ENCODE measurements around the gene UBASH3B.

The UBASH3B gene

DNA sequence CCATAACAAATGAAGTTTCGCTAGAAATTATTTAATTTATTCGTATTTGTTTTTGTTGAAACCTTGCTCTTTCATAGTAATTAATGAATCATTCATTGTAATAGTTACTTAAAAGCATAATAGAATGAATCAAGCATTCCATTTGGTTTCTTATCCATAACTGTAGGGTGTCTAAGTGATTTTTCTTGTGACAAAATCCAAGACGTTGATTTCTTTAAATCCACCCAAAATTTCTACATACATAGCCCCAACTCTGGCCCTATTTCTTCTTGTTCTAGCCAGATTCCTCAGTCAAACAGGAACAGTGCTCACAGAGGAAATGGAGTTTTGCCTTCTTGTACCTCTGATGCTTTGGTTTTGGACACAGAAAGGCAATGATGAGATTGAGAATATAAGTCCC, 25.5 kb downstream of the UBASH3B start:
- no peak for DNase-seq

GRCh38 chr11:122681735-122682134, 26.2 kb downstream of the UBASH3B start:
- no peak for DNase-seq

GRCh38 chr11:122682464-122682863, 26.9 kb downstream of the UBASH3B start:
- no peak for DNase-seq

DNA sequence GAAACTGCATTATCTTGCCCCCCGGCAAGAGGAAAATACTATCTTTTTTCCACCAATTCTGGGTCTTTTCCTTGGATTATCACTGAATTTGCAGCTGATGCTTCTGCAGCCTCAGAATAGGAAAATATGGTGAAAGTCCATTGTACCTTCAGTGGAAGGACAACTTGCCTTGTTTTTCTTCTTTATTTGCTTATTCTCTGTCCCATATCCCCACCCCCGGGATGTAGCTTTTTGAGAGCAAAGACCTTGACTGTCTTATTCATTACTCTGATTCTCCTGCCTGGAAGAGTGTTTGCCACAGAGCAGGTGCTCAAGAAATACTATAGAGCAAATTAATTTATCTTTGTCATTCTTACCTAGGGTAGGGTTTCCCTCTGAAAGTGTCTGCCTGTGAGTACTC, 29.5 kb downstream of the UBASH3B start:
- DNase-seq: no peak

- DNase-seq: no peak
Observed at GRCh38 chr11:122686111-122686510, 30.6 kb downstream of the UBASH3B start.

DNA sequence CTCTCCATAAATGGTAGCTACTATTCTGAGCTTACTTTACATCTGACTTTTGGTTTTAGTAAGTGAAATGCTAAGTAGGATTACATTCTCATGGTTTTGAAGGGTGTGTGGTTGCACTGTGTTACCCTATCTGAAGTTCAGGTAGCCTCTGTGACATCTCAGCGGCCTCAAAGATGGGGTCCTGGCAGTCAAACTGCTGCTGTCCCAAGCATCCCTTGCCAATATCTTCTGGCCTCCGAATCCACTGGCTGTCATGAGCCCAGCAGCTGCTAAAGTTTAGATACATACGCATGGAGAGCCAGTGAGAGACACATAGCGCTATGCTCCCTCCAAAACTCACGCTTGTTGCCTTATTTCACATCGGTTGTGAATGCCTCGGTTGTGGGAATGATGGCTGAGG, 34.9 kb downstream of the UBASH3B start:
- DNase-seq: no peak

DNA sequence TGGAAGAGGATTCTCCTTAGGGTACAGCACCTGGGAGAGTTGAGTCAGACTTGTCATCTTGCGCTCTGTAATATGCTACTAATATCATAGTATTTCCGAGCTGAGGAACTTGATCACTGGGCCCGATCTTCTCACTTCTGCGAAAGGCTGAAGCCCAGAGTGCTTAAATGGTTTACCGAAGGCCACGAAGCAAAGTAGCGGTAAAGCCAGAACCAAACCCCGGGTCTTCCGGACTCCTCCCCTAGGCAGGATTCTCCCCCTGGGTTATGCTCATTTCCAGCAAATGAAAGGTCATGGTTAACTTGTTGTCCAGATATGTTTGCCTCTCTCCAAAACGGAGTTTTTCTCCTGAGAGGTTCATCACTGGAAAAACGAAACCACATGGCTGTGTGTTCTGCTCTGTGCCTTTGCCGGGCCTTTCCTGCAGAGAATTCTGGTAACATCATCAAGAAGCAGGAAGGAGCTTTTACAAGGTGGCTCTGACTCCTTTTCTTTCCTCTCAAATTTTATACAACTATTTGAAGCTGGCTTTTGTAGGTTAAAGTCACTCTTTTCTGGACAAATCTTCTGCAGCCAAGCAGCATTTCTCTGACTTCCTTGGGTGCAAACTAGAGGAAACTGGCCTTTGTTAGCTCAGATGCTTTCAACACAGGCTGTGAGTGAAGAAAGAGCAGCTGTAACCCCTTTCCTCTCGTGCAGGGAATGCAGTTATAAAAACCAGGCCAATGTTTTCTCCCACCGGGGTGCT, 35.5 kb downstream of the UBASH3B start:
- DNase-seq: no peak

DNA sequence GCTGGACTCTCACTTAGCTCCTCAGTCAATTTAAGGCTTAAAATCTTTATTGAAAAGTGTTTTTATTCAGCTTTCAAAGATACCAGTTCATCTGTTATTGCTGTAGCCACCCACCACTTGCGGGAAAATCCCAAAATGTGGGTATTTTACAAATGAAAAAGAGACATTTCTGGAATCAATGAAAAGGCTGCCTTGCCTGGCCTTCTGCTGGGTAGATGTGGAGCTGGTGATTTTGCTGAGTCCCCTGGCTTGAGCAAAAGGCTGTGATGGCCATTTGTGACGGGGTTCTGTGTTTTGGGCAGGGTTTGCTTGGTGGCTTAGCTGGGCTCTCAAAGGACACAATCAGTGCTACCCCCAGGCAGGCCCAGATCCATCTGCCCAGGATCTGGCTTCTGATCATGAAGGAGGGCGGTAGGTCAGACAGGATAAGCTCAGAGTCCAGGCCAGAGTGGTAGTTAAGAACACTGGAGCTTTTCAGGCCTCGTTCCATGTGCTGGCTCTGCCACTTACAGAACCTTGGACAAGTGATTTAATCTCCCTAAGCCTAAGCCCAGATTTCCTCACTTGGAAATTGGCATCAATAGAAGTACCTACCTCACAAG, 36.1 kb downstream of the UBASH3B start:
- no peak for DNase-seq

DNA sequence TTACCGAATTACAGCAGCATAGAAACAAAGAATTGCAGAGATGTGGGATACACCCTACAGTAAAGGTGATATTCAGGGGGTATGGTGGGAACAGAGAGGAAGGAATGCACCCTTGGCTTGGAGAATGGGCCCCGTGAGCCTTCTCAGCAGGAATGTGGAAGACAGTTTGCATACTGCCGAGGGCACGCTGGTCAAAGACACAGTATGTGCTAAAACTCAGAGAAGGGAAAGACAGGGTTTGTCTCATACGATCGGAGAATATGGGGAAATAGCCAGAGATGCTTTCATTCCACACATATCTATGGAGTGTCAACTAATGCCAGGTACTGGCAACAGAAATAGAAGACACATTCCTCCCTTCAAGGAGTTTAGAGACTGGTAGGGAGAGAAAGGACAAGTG, 36.9 kb downstream of the UBASH3B start:
- no peak for DNase-seq

- no peak for DNase-seq
Observed at GRCh38 chr11:122695076-122695615, 39.6 kb downstream of the UBASH3B start.

DNA sequence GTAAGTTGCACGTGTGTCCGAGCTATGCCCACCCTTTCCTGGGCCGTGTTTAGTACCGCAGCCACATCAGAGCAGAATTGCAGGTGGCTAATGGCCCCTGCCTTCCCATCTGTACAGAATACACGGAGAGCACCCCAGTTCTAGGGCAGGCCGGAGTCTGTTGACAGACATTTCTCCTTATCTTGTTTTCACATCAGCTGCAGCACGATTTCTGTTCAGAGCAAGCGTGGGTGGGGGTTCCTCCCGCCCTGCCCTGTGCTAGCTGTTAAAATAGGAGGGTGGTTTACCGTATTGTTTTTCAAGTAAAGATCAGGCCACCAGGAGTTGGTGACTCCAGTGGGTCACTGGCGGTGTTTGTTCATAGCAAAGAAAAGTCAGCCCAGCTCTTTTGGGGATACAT, 41.1 kb downstream of the UBASH3B start:
- peak; percentile 64 for DNase-seq

GRCh38 chr11:122697636-122698167, 42.2 kb downstream of the UBASH3B start:
- DNase-seq: no peak

DNA sequence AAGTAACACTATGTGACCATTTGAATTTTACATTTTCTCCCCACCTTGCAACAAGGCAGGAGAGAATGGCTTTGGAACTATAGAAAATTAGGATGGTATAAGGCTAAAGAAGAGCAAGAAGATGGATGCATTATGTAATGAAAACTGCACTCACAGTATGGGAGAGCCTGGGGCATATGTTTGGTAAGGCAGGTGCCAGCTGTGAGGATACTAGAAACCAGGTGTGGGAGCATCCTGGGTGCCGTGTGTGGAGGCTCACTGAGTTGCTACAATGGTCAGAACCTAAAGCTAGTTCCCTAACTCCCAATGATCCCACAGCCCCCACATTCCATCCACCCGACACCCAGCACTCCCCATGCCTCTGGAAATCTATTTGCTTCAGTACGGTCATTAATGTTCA, 42.9 kb downstream of the UBASH3B start:
- no peak for DNase-seq

DNA sequence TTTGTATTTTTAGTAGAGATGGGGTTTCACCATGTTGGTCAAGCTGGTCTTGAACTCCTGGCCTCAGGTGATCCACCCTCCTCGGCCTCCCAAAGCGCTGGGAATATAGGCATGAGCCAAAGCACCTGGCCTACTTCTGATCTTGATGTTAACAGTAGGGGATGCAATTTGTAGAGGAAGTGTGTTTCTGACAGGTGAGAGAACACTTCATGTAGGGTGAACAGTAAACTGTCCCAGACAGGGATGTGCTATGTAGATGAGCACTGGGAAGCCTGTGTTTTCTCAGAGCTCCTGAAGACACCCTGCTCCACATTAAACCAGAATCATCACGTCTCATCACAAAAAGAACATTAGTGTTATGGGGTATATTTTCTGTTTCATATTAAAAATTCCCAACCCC, 45.1 kb downstream of the UBASH3B start:
- no peak for DNase-seq

DNA sequence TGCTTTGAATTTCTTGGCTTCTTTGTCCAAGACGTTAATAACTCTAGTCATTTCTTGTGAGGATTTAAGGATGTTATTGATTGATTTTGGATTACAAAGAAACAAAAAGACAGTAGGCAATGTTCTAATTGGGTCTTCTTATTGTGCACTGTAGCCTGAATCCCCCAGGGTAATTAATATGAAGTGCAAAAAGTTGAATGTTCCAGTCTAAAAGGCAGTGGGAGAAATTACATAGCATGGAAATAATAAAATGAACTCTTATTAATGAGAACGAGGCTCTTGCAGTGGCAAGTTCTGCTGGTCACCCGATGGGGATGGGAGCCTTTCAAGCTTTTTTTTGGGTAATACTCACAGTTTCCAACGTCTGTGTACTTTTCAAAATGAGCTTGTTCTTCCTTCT, 45.6 kb downstream of the UBASH3B start:
- DNase-seq: no peak

- no peak for DNase-seq
Observed at GRCh38 chr11:122703541-122704272, 48.2 kb downstream of the UBASH3B start.

GRCh38 chr11:122705396-122705795, 49.9 kb downstream of the UBASH3B start:
- DNase-seq: no peak

DNA sequence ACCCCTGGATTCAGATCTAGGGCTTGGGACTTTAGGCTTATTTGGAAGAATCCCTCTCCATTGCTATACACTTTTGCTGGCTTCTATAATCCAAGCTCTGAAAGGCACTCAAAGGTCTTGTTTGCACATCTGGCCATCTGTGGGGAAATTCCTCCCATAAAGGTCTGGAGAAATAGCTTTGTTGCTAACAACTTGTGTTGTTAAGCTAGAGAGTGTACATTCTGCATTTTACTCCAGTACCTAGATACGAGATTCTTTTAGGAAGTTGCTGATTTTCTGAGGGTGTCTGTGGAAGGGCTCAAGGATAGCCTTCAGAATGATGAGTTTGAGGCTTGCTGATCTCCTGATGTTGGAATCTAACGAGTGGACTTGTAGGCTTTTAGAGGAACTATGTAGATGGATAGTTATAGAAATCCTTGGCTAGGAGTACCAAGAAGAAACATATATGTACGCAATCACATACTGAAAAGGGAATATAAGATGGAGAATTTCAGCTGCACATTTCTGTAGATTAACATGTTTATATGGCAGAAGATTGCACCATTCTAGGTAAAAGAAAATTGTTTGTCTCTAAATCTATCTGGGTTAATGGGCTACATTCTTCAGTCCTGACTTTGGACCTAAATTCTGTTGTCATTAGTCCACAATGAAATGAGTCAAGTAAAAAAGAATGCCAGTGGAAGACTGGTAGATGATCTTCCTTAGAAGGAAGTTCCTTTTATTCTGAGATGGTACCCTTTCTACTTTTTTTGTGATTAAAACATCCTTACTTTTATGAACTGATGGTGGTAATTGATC, 51.0 kb downstream of the UBASH3B start:
- DNase-seq: no peak

DNA sequence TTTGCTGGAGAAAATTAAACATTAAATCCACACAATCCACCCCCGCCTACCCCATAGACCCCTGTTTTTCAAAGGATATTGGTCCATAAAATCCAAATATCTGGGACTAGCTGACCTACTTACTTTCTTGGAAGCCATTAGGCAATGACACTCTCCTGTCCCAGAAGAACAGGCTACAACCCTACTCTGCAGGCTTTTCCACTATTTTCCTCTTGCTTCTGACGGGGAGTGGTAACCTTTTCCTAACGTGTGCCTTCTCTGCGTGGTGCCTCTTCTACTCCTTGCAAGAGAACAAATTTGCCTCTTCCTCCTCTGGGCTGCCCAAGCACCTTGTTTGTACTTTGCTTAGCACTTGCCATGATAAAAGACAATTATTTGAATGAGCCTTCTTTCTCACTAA, 51.6 kb downstream of the UBASH3B start:
- DNase-seq: no peak

DNA sequence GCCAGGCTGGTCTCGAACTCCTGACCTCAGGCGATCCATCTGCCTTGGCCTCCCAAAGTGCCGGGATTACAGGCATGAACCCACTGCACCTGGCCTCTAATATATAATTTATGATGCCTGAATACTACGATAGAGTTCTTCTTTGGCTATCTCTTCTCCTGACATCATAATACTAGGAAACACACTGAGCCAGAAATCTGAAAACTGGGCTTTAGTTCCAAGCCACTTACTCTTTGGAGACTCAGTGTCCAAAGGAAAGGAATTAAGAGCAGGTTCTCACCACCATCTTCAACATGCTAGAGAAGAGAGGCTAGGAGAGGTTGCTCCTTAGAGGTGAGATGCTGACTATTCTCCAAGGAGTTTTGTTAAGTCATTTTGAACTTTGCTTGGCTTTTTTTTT, 52.4 kb downstream of the UBASH3B start:
- no peak for DNase-seq

GRCh38 chr11:122709039-122709760, 53.7 kb downstream of the UBASH3B start:
- DNase-seq: no peak

DNA sequence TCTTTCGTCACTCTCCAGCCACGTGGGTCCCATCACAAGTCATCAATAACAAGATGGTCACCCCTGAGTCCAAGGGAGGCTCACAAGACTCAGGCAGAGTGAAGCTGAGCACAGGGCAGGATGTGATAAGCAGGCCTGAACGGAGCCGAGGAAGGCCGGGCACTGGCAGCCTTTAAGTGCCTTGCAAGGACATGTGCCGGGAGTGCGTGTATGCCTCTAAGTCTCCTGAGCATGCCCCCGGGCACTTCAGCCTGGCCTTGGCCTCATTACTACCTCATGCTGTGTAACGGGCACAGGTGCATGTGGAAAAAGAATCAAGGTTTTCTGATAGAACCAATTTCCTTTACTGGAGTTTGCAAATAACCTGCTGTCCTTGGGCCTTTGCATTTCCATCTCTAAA, 55.8 kb downstream of the UBASH3B start:
- no peak for DNase-seq

Measured in activated CD4-positive, CD25-positive, alpha-beta regulatory T cell treated with anti-CD3 and anti-CD28 coated beads, Interleukin-2, amount 50 U/mL, for 72 hours (primary cell).